ENCODE measurements around the gene NBEAL2.

Gene NBEAL2

GRCh38 chr3:46985588-46985987 lies 6.1 kb downstream of the NBEAL2 start:
- Histone ChIP-seq H3K4me3 (IDR thresholded peaks at IDR 0.05; ENCODE audit: insufficient read depth, low read depth, low read length) (no peak overlapping the region), H3K9ac (no peak overlapping the region), H3K27ac (no peak overlapping the region), H3K4me2 (no peak overlapping the region; the same call in 1 of the 2 replicates), H3K36me3 (ENCODE audit: insufficient read depth) (no peaks in the 10 kb centered on the region), H3K79me2 (ENCODE audit: insufficient read depth, low read depth) (peaks cover 5% of the 10 kb centered on the region), H4K20me1 (ENCODE audit: insufficient read depth) (no peaks in the 10 kb centered on the region), H3K4me1 (ENCODE audit: low read depth, poor library complexity, severe bottlenecking) (peaks cover 28% of the 10 kb centered on the region), H2AFZ (ENCODE audit: low read depth) (no peak overlapping the region), H3K27me3 (ENCODE audit: insufficient read depth, low read depth) (no peaks in the 10 kb centered on the region)
- TF ChIP-seq CTCF (conservative IDR thresholded peaks at IDR 0.05; ENCODE audit: low read depth, low read length), result no peak

GRCh38 chr3:46986055-46986730 lies 6.7 kb downstream of the NBEAL2 start:
- Histone ChIP-seq H3K4me2 (peak overlapping the region; percentile 94; the same call in 1 of the 2 replicates), H4K20me1 (ENCODE audit: insufficient read depth) (no peaks in the 10 kb centered on the region), H3K36me3 (ENCODE audit: insufficient read depth) (no peaks in the 10 kb centered on the region), H3K27ac (peak overlapping the region; percentile 96; the same call in 1 of the 2 replicates), H2AFZ (ENCODE audit: low read depth) (no peak overlapping the region), H3K27me3 (ENCODE audit: insufficient read depth, low read depth) (no peaks in the 10 kb centered on the region), H3K4me1 (ENCODE audit: low read depth, poor library complexity, severe bottlenecking) (peaks cover 28% of the 10 kb centered on the region), H3K4me3 (IDR thresholded peaks at IDR 0.05; ENCODE audit: insufficient read depth, low read depth, low read length) (no peak overlapping the region), H3K79me2 (ENCODE audit: insufficient read depth, low read depth) (no peaks in the 10 kb centered on the region; the same call in 1 of the 2 replicates), H3K9ac (no peak overlapping the region)
- TF ChIP-seq CTCF (conservative IDR thresholded peaks at IDR 0.05; ENCODE audit: low read depth, low read length), result no peak

GRCh38 chr3:46986782-46987310 lies 7.4 kb downstream of the NBEAL2 start:
- Histone ChIP-seq H4K20me1 (ENCODE audit: insufficient read depth) (no peaks in the 10 kb centered on the region), H3K9ac (peak overlapping the region; percentile 96; the same call in 1 of the 2 replicates), H3K4me1 (ENCODE audit: low read depth, poor library complexity, severe bottlenecking) (peaks cover 26% of the 10 kb centered on the region), H3K36me3 (ENCODE audit: insufficient read depth) (no peaks in the 10 kb centered on the region), H3K27ac (peak overlapping the region; percentile 96), H3K27me3 (ENCODE audit: insufficient read depth, low read depth) (no peaks in the 10 kb centered on the region), H3K79me2 (ENCODE audit: insufficient read depth, low read depth) (no peaks in the 10 kb centered on the region; the same call in 1 of the 2 replicates), H2AFZ (ENCODE audit: low read depth) (no peak overlapping the region), H3K4me3 (IDR thresholded peaks at IDR 0.05; ENCODE audit: insufficient read depth, low read depth, low read length) (no peak overlapping the region), H3K4me2 (peak overlapping the region; percentile 94)
- no peak for TF ChIP-seq CTCF (conservative IDR thresholded peaks at IDR 0.05; ENCODE audit: low read depth, low read length)

GRCh38 chr3:46987319-46987742 lies 7.9 kb downstream of the NBEAL2 start:
- Histone ChIP-seq H3K27me3 (ENCODE audit: insufficient read depth, low read depth) (no peaks in the 10 kb centered on the region), H4K20me1 (ENCODE audit: insufficient read depth) (no peaks in the 10 kb centered on the region), H3K79me2 (ENCODE audit: insufficient read depth, low read depth) (no peaks in the 10 kb centered on the region; the same call in 1 of the 2 replicates), H3K9ac (peak overlapping the region; percentile 96; the same call in 1 of the 2 replicates), H2AFZ (ENCODE audit: low read depth) (peak overlapping the region; percentile 49; the same call in 1 of the 2 replicates), H3K27ac (peak overlapping the region; percentile 96), H3K4me1 (ENCODE audit: low read depth, poor library complexity, severe bottlenecking) (peaks cover 26% of the 10 kb centered on the region), H3K4me3 (IDR thresholded peaks at IDR 0.05; ENCODE audit: insufficient read depth, low read depth, low read length) (no peak overlapping the region), H3K36me3 (ENCODE audit: insufficient read depth) (no peaks in the 10 kb centered on the region), H3K4me2 (peak overlapping the region; percentile 94)
- no peak for TF ChIP-seq CTCF (conservative IDR thresholded peaks at IDR 0.05; ENCODE audit: low read depth, low read length)

Data from KMS-11 (cell line).